Body of pancreas (tissue), 4 donors: ENCODE data around the gene RGMA. TPM values are rescaled to one million over a fixed set of nuclear protein-coding genes. Genes with fewer than 3 reads are reported as not detected.

ENCODE experiments used
- ATAC-seq: fragments of 150-250 bp; one replicate; pipeline ENCODE4 v1.9.1; 2016
- DNase-seq, 4 donors: peaks; one replicate each; pipeline ENCODE4 v3.0.0-alpha.2; 2019
- H3K27ac ChIP-seq, 4 donors: fragments of 200-600 bp; sonication (generic); 1 replicate in 3 of 4; 2 replicates in 1 of 4; pipeline versions ENCODE4 v1.5.1 to v1.6.1; 2016 to 2019; ENCODE audit warnings: mild to moderate bottlenecking in 1 of 4, mixed read lengths in 1 of 4, moderate library complexity in 1 of 4
- H3K27me3 ChIP-seq, 2 donors: fragments of 200-600 bp; sonication (generic); one replicate each; pipeline ENCODE4 v1.6.0; 2016; ENCODE audit warnings: mild to moderate bottlenecking in 1 of 2
- H3K36me3 ChIP-seq, 2 donors: fragments of 200-600 bp; sonication (generic); replicated peaks in 1 of 2; 2 replicates each; pipeline ENCODE4 v1.5.1; 2016; ENCODE audit warnings: low read depth in 2 of 2; ENCODE audit not compliant: insufficient read depth in 1 of 2
- H3K4me1 ChIP-seq: fragments of 200-600 bp; sonication (generic); one replicate; pipeline ENCODE4 v1.6.0; 2016
- H3K4me3 ChIP-seq, 2 donors: fragments of 200-600 bp; sonication (generic); 1 replicate in 1 of 2; 2 replicates in 1 of 2; pipeline ENCODE4 v1.5.1; 2016 to 2019
- H3K9me3 ChIP-seq, 3 donors: fragments of 200-600 bp; sonication (generic); 1 replicate in 2 of 3; 2 replicates in 1 of 3; pipeline ENCODE4 v1.5.1; 2016
- POLR2A ChIP-seq, 3 donors: fragments of 450-650 bp; IDR thresholded peaks; one replicate each; pipeline ENCODE4 v1.6.1; 2016; ENCODE audit warnings: antibody characterized with exemption in 3 of 3, mild to moderate bottlenecking in 2 of 3
- WGBS, 2 donors: methylation state at CpG; one replicate each; pipeline ENCODE4 v1.1.5; 2017; 5-methylcytosine and 5-hydroxymethylcytosine counted together
- intact Hi-C: fragments of 100-400 bp; cut with DNase I; formaldehyde crosslinking; loops from one replicate; pipeline ENCODE4 v1.15.1; 2023
- total RNA-seq, 2 donors: library from RNA; depleted of rRNA; stranded (reverse); fragments of >200 nt; gene quantifications; one replicate each; pipeline ENCODE4 v1.1.0, GENCODE V29; 2016
- TF ChIP-seq, protein P1 (sequence below), 7 experiments: fragments of 450-650 bp in 4 of 7; fragments of 200-600 bp in 3 of 7; sonication (generic) in 3 of 7; IDR thresholded peaks; one replicate each; pipeline ENCODE4 v1.5.1; 2016 to 2019; ENCODE audit warnings: antibody characterized with exemption in 7 of 7

RGMA gene
- total RNA-seq, 2 donors from 2014 or later, result 8.8 to 9.2 TPM

GRCh38 chr15:93082861-93083260 is 6.2 kb downstream of the RGMA start:
- Histone ChIP-seq H3K4me3 (no peak overlapping the region), H3K27me3 (no peaks in the 10 kb centered on the region), H3K4me1 (peaks cover 17% of the 10 kb centered on the region), H3K36me3 (no peaks in the 10 kb centered on the region), H3K27ac (no peak overlapping the region), H3K9me3 (no peaks in the 10 kb centered on the region)
- 92 to 97% methylated on average over 3 of the region's 3 CpGs for WGBS, 2 donors
- no peak for DNase-seq
- intact Hi-C loops, result no loop called here
- TF ChIP-seq, protein P1, sequence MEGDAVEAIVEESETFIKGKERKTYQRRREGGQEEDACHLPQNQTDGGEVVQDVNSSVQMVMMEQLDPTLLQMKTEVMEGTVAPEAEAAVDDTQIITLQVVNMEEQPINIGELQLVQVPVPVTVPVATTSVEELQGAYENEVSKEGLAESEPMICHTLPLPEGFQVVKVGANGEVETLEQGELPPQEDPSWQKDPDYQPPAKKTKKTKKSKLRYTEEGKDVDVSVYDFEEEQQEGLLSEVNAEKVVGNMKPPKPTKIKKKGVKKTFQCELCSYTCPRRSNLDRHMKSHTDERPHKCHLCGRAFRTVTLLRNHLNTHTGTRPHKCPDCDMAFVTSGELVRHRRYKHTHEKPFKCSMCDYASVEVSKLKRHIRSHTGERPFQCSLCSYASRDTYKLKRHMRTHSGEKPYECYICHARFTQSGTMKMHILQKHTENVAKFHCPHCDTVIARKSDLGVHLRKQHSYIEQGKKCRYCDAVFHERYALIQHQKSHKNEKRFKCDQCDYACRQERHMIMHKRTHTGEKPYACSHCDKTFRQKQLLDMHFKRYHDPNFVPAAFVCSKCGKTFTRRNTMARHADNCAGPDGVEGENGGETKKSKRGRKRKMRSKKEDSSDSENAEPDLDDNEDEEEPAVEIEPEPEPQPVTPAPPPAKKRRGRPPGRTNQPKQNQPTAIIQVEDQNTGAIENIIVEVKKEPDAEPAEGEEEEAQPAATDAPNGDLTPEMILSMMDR (IDR thresholded peaks at IDR 0.05), result no peak
- no peak for TF ChIP-seq POLR2A (IDR thresholded peaks at IDR 0.05)
- ATAC-seq, result no peak

GRCh38 chr15:93081399-93081798 is 7.6 kb downstream of the RGMA start:
- H3K36me3 ChIP-seq, result no peaks in the 10 kb centered on the region
- no peaks in the 10 kb centered on the region for H3K9me3 ChIP-seq
- DNase-seq (no peak), ATAC-seq (no peak)
- H3K27me3 ChIP-seq, result no peaks in the 10 kb centered on the region
- TF ChIP-seq POLR2A (IDR thresholded peaks at IDR 0.05), result no peak
- TF ChIP-seq, protein P1 (IDR thresholded peaks at IDR 0.05), result no peak
- intact Hi-C loops, result no loop called here
- H3K4me1 ChIP-seq, result peaks cover 3% of the 10 kb centered on the region
- no peak overlapping the region for H3K27ac ChIP-seq
- H3K4me3 ChIP-seq, result no peak overlapping the region
- 80 to 84% methylated on average over 5 of the region's 5 CpGs for WGBS, 2 donors

- ATAC-seq, result no peak
- Histone ChIP-seq H3K9me3 (no peaks in the 10 kb centered on the region), H3K27me3 (no peaks in the 10 kb centered on the region), H3K36me3 (no peaks in the 10 kb centered on the region), H3K4me3 (no peak overlapping the region), H3K27ac (no peak overlapping the region), H3K4me1 (no peaks in the 10 kb centered on the region)
- TF ChIP-seq, protein P1 (IDR thresholded peaks at IDR 0.05), result no peak
- TF ChIP-seq POLR2A (IDR thresholded peaks at IDR 0.05), result no peak
- WGBS, 2 donors, result 64 to 66% methylated on average over 6 of the region's 6 CpGs
- DNase-seq, result no peak
- intact Hi-C loops, result no loop called here
Measured at GRCh38 chr15:93080451-93080850, 8.6 kb downstream of the RGMA start.

- ATAC-seq (no peak), DNase-seq (no peak)
- Histone ChIP-seq H3K36me3 (no peaks in the 10 kb centered on the region), H3K4me1 (peaks cover 12% of the 10 kb centered on the region), H3K27me3 (no peaks in the 10 kb centered on the region), H3K4me3 (no peak overlapping the region), H3K9me3 (no peaks in the 10 kb centered on the region), H3K27ac (no peak overlapping the region)
- intact Hi-C loops, result no loop called here
- 82 to 91% methylated on average over 5 of the region's 5 CpGs for WGBS, 2 donors
- TF ChIP-seq, protein P1 (IDR thresholded peaks at IDR 0.05), result no peak
- no peak for TF ChIP-seq POLR2A (IDR thresholded peaks at IDR 0.05)
Measured at GRCh38 chr15:93076875-93077274, 12.1 kb downstream of the RGMA start.

DNA sequence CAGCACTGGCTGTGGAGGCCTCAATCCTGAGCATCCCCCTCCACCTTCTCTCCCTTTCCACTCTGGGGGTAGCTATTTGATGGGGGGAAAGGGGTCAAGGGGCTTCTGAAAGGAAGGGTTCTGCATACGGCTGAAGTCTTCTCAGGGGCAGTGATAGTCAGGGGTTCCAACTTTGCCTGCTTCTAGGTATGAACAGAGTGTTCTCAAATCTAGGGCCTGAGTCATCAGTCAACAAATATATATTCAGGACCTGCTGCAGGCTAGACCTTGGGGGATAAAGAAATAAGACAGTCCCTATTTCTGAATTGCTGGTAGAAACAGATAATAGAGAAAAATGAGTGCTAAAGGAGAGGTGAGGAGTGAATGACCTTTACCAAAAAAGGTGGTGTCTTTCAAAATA is 12.8 kb downstream of the RGMA start:
- Histone ChIP-seq H3K4me3 (no peak overlapping the region), H3K36me3 (no peaks in the 10 kb centered on the region), H3K27me3 (no peaks in the 10 kb centered on the region), H3K4me1 (peaks cover 14% of the 10 kb centered on the region), H3K9me3 (no peaks in the 10 kb centered on the region), H3K27ac (no peak overlapping the region)
- 77 to 90% methylated on average over 1 of the region's 1 CpG for WGBS, 2 donors
- intact Hi-C loops, result no loop called here
- DNase-seq, result no peak
- TF ChIP-seq POLR2A (IDR thresholded peaks at IDR 0.05), result no peak
- TF ChIP-seq, protein P1 (IDR thresholded peaks at IDR 0.05), result no peak
- no peak for ATAC-seq
